Mammary microvascular endothelial cell (primary cell): ENCODE measurements around the gene HHIPL2. TPM values are rescaled to one million over a fixed set of nuclear protein-coding genes. Genes with fewer than 3 reads are reported as not detected.

ENCODE experiments used
- total RNA-seq: library from RNA; depleted of rRNA; stranded (reverse); fragments of >200 nt; gene quantifications from 2 replicates; pipeline ENCODE4 v1.2.3, GENCODE V29; 2015

The HHIPL2 gene
- total RNA-seq: not detected in 2 replicates

GRCh38 chr1:222547944-222548671, at the start of gene HHIPL2:
Gene HHIPL2 (minus strand): TSS chr1:222548104. CDS start chr1:222548044, 60 bp downstream.

GRCh38 chr1:222589462-222590302, 41.8 kb upstream of the HHIPL2 start, which contains the start of gene TAF1A:
Gene TAF1A (minus strand): TSS chr1:222589933.

Other genes starting within 250 kb of the HHIPL2 start
- gene TAF1A, start 41.8 kb upstream of the HHIPL2 start, total RNA-seq: 4.4 and 7.9 TPM in 2 replicates
- 19.7 and 41.7 TPM in 2 replicates for gene MIA3, start 70.0 kb upstream of the HHIPL2 start, total RNA-seq
- gene AIDA, start 164.4 kb upstream of the HHIPL2 start, total RNA-seq: 56.9 and 60.8 TPM in 2 replicates
- gene BROX, start 164.5 kb upstream of the HHIPL2 start, total RNA-seq: 41.5 and 48.9 TPM in 2 replicates
- not detected in 2 replicates for gene FAM177B, start 189.1 kb upstream of the HHIPL2 start, total RNA-seq